ENCODE measurements around the gene VTA1.

Gene VTA1

DNA sequence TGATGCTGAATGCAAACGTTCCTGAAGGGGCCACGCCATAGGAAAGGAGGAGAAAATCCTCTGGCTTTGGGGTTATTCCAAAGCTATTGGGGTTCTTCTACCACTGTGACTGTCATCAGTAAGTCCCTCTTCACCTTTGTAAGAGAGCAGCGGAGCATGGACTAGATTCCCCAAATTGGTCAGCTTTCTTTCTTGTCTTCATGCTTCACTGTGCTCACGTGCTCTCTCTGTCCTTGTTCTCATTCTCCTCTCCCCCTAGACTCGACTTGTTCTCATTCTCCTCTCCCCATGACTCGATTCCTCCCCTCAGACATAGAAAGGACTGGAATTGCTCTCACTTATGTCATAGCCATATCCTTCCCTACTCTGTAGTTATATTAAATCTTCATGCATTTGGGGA lies 99.9 kb downstream of the VTA1 start:
- Histone ChIP-seq H3K9ac (ENCODE audit: low read depth, low read length, poor library complexity, severe bottlenecking) (no peak overlapping the region), H3K4me3 (ENCODE audit: low read length, poor library complexity, severe bottlenecking) (no peak overlapping the region), H3F3A (ENCODE audit: low read depth) (no peaks in the 10 kb centered on the region), H3K9me3 (ENCODE audit: insufficient read depth, low read depth, low read length) (no peaks in the 10 kb centered on the region), H3K36me3 (ENCODE audit: insufficient read depth, low read length) (no peaks in the 10 kb centered on the region), H3K27me3 (ENCODE audit: insufficient read depth, low read length, poor library complexity, severe bottlenecking) (no peaks in the 10 kb centered on the region), H4K20me1 (ENCODE audit: insufficient read depth, low read length, poor library complexity, severe bottlenecking) (no peaks in the 10 kb centered on the region), H3K4me1 (ENCODE audit: insufficient read depth, low read length, poor library complexity, severe bottlenecking) (no peaks in the 10 kb centered on the region), H3K9me2 (replicated peaks; ENCODE audit: low read depth, low read length) (no peaks in the 10 kb centered on the region), H3K4me2 (ENCODE audit: low read depth, low read length, poor library complexity, severe bottlenecking) (no peak overlapping the region), H2AFZ (ENCODE audit: low read length) (no peak overlapping the region), H3K79me2 (ENCODE audit: insufficient read depth, low read length) (no peaks in the 10 kb centered on the region)
- TF ChIP-seq, protein P1, sequence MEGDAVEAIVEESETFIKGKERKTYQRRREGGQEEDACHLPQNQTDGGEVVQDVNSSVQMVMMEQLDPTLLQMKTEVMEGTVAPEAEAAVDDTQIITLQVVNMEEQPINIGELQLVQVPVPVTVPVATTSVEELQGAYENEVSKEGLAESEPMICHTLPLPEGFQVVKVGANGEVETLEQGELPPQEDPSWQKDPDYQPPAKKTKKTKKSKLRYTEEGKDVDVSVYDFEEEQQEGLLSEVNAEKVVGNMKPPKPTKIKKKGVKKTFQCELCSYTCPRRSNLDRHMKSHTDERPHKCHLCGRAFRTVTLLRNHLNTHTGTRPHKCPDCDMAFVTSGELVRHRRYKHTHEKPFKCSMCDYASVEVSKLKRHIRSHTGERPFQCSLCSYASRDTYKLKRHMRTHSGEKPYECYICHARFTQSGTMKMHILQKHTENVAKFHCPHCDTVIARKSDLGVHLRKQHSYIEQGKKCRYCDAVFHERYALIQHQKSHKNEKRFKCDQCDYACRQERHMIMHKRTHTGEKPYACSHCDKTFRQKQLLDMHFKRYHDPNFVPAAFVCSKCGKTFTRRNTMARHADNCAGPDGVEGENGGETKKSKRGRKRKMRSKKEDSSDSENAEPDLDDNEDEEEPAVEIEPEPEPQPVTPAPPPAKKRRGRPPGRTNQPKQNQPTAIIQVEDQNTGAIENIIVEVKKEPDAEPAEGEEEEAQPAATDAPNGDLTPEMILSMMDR (conservative IDR thresholded peaks at IDR 0.05; ENCODE audit: low read length) = no peak
- TF ChIP-seq EZH2phosphoT487 (IDR thresholded peaks at IDR 0.05; ENCODE audit: borderline replicate concordance) = no peak

DNA sequence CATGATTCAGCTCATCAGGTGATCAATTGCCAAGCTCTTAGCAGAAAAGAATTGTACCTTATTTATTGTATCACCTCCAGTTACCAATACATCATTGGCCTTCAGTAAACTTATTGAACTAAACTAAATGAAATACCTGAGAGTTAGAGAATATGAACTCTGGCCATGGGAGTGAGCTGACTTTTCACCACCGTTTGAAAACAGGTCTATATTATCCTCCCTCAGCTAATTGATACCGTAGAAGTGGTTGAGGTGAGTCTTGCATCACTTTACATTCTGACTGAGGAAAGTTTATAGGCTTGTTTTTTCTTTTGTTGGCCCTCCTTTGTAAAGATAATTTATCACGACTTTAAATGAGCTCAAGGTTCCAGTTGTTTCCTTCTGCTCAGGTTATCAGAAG lies 102.2 kb downstream of the VTA1 start:
- H3K79me2 ChIP-seq (ENCODE audit: insufficient read depth, low read length) = no peaks in the 10 kb centered on the region
- TF ChIP-seq, protein P1 (conservative IDR thresholded peaks at IDR 0.05; ENCODE audit: low read length) = no peak
- no peak for TF ChIP-seq EZH2phosphoT487 (IDR thresholded peaks at IDR 0.05; ENCODE audit: borderline replicate concordance)
- H4K20me1 ChIP-seq (ENCODE audit: insufficient read depth, low read length, poor library complexity, severe bottlenecking) = no peaks in the 10 kb centered on the region
- H3K9me3 ChIP-seq (ENCODE audit: insufficient read depth, low read depth, low read length) = no peaks in the 10 kb centered on the region
- H3F3A ChIP-seq (ENCODE audit: low read depth) = no peaks in the 10 kb centered on the region
- no peaks in the 10 kb centered on the region for H3K9me2 ChIP-seq (replicated peaks; ENCODE audit: low read depth, low read length)
- no peaks in the 10 kb centered on the region for H3K27me3 ChIP-seq (ENCODE audit: insufficient read depth, low read length, poor library complexity, severe bottlenecking)
- no peaks in the 10 kb centered on the region for H3K4me1 ChIP-seq (ENCODE audit: insufficient read depth, low read length, poor library complexity, severe bottlenecking)
- H3K9ac ChIP-seq (ENCODE audit: low read depth, low read length, poor library complexity, severe bottlenecking) = no peak overlapping the region
- no peak overlapping the region for H3K4me3 ChIP-seq (ENCODE audit: low read length, poor library complexity, severe bottlenecking)
- no peaks in the 10 kb centered on the region for H3K36me3 ChIP-seq (ENCODE audit: insufficient read depth, low read length)
- no peak overlapping the region for H3K4me2 ChIP-seq (ENCODE audit: low read depth, low read length, poor library complexity, severe bottlenecking)
- no peak overlapping the region for H2AFZ ChIP-seq (ENCODE audit: low read length)

DNA sequence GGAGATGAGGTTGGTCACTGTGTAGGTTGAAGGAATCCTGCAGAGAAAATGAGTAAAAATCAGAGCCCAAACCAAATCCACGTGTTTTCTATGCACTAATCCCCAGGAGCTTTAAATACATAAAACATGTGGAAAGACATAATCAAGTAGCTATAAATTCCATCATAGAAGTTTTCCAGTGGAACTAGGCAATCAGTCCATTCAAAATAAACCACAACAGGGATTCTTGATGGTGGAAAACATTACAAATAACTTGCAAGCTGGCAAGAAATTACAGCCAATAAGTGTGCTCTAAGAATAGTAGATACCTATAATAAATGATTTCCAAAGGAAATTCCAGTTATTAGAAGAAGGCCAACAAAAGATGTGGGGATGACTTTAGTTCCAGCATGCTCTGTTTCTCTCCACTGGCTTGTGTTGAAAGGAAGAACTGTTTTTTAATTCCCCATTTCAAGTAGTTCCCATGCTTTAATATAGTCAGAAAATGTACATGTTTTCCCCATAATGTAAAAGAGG lies 104.9 kb downstream of the VTA1 start:
- no peak overlapping the region for H3K4me3 ChIP-seq (ENCODE audit: low read length, poor library complexity, severe bottlenecking)
- H4K20me1 ChIP-seq (ENCODE audit: insufficient read depth, low read length, poor library complexity, severe bottlenecking) = no peaks in the 10 kb centered on the region
- no peaks in the 10 kb centered on the region for H3K9me3 ChIP-seq (ENCODE audit: insufficient read depth, low read depth, low read length)
- H3F3A ChIP-seq (ENCODE audit: low read depth) = no peaks in the 10 kb centered on the region
- H3K36me3 ChIP-seq (ENCODE audit: insufficient read depth, low read length) = no peaks in the 10 kb centered on the region
- no peak overlapping the region for H2AFZ ChIP-seq (ENCODE audit: low read length)
- H3K9ac ChIP-seq (ENCODE audit: low read depth, low read length, poor library complexity, severe bottlenecking) = no peak overlapping the region
- H3K79me2 ChIP-seq (ENCODE audit: insufficient read depth, low read length) = no peaks in the 10 kb centered on the region
- no peak overlapping the region for H3K4me2 ChIP-seq (ENCODE audit: low read depth, low read length, poor library complexity, severe bottlenecking)
- H3K27me3 ChIP-seq (ENCODE audit: insufficient read depth, low read length, poor library complexity, severe bottlenecking) = no peaks in the 10 kb centered on the region
- H3K4me1 ChIP-seq (ENCODE audit: insufficient read depth, low read length, poor library complexity, severe bottlenecking) = peaks cover 12% of the 10 kb centered on the region
- no peak for TF ChIP-seq EZH2phosphoT487 (IDR thresholded peaks at IDR 0.05; ENCODE audit: borderline replicate concordance)
- TF ChIP-seq, protein P1 (conservative IDR thresholded peaks at IDR 0.05; ENCODE audit: low read length) = no peak
- no peaks in the 10 kb centered on the region for H3K9me2 ChIP-seq (replicated peaks; ENCODE audit: low read depth, low read length)
